GM12878 (cell line): Measurements from ENCODE around the gene ARHGEF3. TPM values are rescaled to one million over a fixed set of nuclear protein-coding genes. Genes with fewer than 3 reads are reported as not detected.

Experiments
- ATAC-seq: fragments of 200-7000 bp; cut with Tn5 transposase; 3 replicates; pipeline ENCODE4 v1.9.1; 2020; ENCODE audit warnings: mild to moderate bottlenecking, moderate library complexity
- BruUV-seq: library from RNA; stranded (reverse); fragments of 400-500 nt; replicated peaks from 2 replicates; lab custom pipeline; 2021; lab: Mats Ljungman, UMichigan
- CTCF ChIA-PET: fragments of 300-600 bp; sonication (Branson Sonifier 250); formaldehyde crosslinking; extraction: SDS; loops from one replicate; lab custom pipeline; 2021; ENCODE audit warnings: inconsistent platforms; lab: Yijun Ruan, JAX
- POLR2A ChIA-PET: fragments of 350-600 bp; formaldehyde crosslinking; extraction: SDS; loops from one replicate; lab custom pipeline; 2021; ENCODE audit warnings: inconsistent platforms; lab: Charles Lee
- RAD21 ChIA-PET: fragments of 300-600 bp; sonication (Branson Sonifier 250); formaldehyde crosslinking; loops from one replicate; lab custom pipeline; 2023; ENCODE audit warnings: antibody characterized with exemption; ENCODE audit not compliant: unreplicated experiment; lab: Charles Lee
- SMC1A ChIA-PET: fragments of 300-600 bp; sonication (Branson Sonifier 250); formaldehyde crosslinking; loops from one replicate; lab custom pipeline; 2023; ENCODE audit not compliant: unreplicated experiment, uncharacterized antibody; lab: Charles Lee
- DNase-seq: peaks from one replicate; pipeline ENCODE4 v3.0.0-alpha.2; 2011; ENCODE audit warnings: low read depth, low spot score
- FAIRE-seq: peaks from 3 replicates; lab custom pipeline; 2011; peaks lifted over from hg19 to GRCh38; lab: Jason Lieb, UNC
- H2AFZ ChIP-seq: 2 replicates; pipeline ENCODE4 v1.6.0; 2011; ENCODE audit warnings: low read depth, low read length, control low read depth; ENCODE audit not compliant: control insufficient read depth
- H3K27ac ChIP-seq: 2 replicates; pipeline ENCODE4 v1.5.1; 2011; ENCODE audit warnings: control low read depth; ENCODE audit not compliant: control insufficient read depth, insufficient read depth
- H3K27me3 ChIP-seq, 2 experiments: replicated peaks in 1 of 2; 2 replicates each; pipeline versions ENCODE4 v1.6.0 to v1.6.1; 2011; ENCODE audit warnings: low read length in 1 of 2; ENCODE audit not compliant: control insufficient read depth in 2 of 2, insufficient read depth in 2 of 2
- H3K36me3 ChIP-seq, 2 experiments: 2 replicates each; pipeline ENCODE4 v1.5.1; 2011; ENCODE audit warnings: low read length in 1 of 2; ENCODE audit not compliant: control insufficient read depth in 2 of 2, insufficient read depth in 2 of 2
- H3K4me1 ChIP-seq: 2 replicates; pipeline ENCODE4 v1.6.1; 2011; ENCODE audit warnings: mild to moderate bottlenecking, low read length, moderate library complexity, mixed read lengths; ENCODE audit not compliant: control insufficient read depth, insufficient read depth
- H3K4me2 ChIP-seq: 2 replicates; pipeline ENCODE4 v1.6.0; 2011; ENCODE audit warnings: control low read depth; ENCODE audit not compliant: control insufficient read depth, insufficient read depth
- H3K4me3 ChIP-seq: fragments of 200-600 bp; sonication (generic); 2 replicates; pipeline ENCODE4 v1.5.1; 2016
- H3K79me2 ChIP-seq: 2 replicates; pipeline ENCODE4 v1.6.0; 2011; ENCODE audit warnings: low read length; ENCODE audit not compliant: control insufficient read depth, insufficient read depth
- H3K9ac ChIP-seq: 2 replicates; pipeline ENCODE4 v1.8.0; 2011; ENCODE audit warnings: low read length, control low read depth, mixed read lengths; ENCODE audit not compliant: control insufficient read depth, insufficient read depth
- H3K9me3 ChIP-seq: replicated peaks from 3 replicates; pipeline ENCODE4 v1.5.1; 2011; ENCODE audit warnings: mild to moderate bottlenecking, low read length; ENCODE audit not compliant: control insufficient read depth, insufficient read depth
- H4K20me1 ChIP-seq: 2 replicates; pipeline ENCODE4 v1.6.0; 2011; ENCODE audit not compliant: control insufficient read depth, insufficient read depth
- BACH1 ChIP-seq: fragments of 450-650 bp; IDR thresholded peaks from 2 replicates; pipeline ENCODE4 v1.6.1; 2017; ENCODE audit warnings: mild to moderate bottlenecking, borderline replicate concordance
- BCL3 ChIP-seq: IDR thresholded peaks from 2 replicates; pipeline ENCODE4 v1.6.1; 2011; ENCODE audit warnings: borderline replicate concordance, low read depth, mild to moderate bottlenecking, moderate library complexity, low read length; ENCODE audit not compliant: insufficient read depth, poor library complexity, severe bottlenecking
- CHD1 ChIP-seq: IDR thresholded peaks from 2 replicates; pipeline ENCODE4 v1.6.1; 2012; ENCODE audit warnings: low read depth, low read length, improper control_type of control experiment
- CHD2 ChIP-seq: IDR thresholded peaks from 2 replicates; pipeline ENCODE4 v1.6.1; 2011; ENCODE audit warnings: low read depth, low read length, improper control_type of control experiment, borderline replicate concordance
- CUX1 ChIP-seq: IDR thresholded peaks from 2 replicates; pipeline ENCODE4 v1.6.1; 2012; ENCODE audit warnings: improper control_type of control experiment, low read depth, low read length; ENCODE audit not compliant: insufficient replicate concordance
- KAT2A ChIP-seq: conservative IDR thresholded peaks from 2 replicates; pipeline ENCODE4 v1.6.1; 2011; ENCODE audit warnings: low read depth, low read length; ENCODE audit not compliant: control insufficient read depth
- MTA2 ChIP-seq: fragments of 450-650 bp; IDR thresholded peaks from 2 replicates; pipeline ENCODE4 v1.6.1; 2016; ENCODE audit warnings: low read depth, mild to moderate bottlenecking, moderate library complexity
- PKNOX1 ChIP-seq: fragments of 450-650 bp; IDR thresholded peaks from 2 replicates; pipeline ENCODE4 v1.6.1; 2016; ENCODE audit warnings: mild to moderate bottlenecking
- PML ChIP-seq: IDR thresholded peaks from 2 replicates; pipeline ENCODE4 v1.6.1; 2012; ENCODE audit warnings: low read length, inconsistent platforms
- POLR2AphosphoS2 ChIP-seq: IDR thresholded peaks from 2 replicates; pipeline ENCODE4 v1.6.1; 2011; ENCODE audit warnings: low read depth, mild to moderate bottlenecking, low read length, improper control_type of control experiment, moderate library complexity
- RCOR1 ChIP-seq: conservative IDR thresholded peaks from 2 replicates; pipeline ENCODE4 v1.6.1; 2012; ENCODE audit warnings: low read depth, low read length, improper control_type of control experiment
- SIX5 ChIP-seq: IDR thresholded peaks from 2 replicates; pipeline ENCODE4 v1.6.1; 2011; ENCODE audit warnings: mild to moderate bottlenecking, low read depth, low read length, moderate library complexity; ENCODE audit not compliant: severe bottlenecking
- TBL1XR1 ChIP-seq: IDR thresholded peaks from 2 replicates; pipeline ENCODE4 v1.6.1; 2012; ENCODE audit warnings: low read depth, low read length, improper control_type of control experiment
- ZNF622 ChIP-seq: fragments of 450-650 bp; IDR thresholded peaks from 2 replicates; pipeline ENCODE4 v1.6.1; 2017; ENCODE audit warnings: mild to moderate bottlenecking, inconsistent platforms
- WGBS: methylation state at CpG from one replicate; pipeline ENCODE4 v1.1.6; 2016; ENCODE audit warnings: low lambda C conversion rate; ENCODE audit not compliant: insufficient replicate concordance, insufficient coverage; ENCODE audit errors: missing lambda C conversion rate; 5-methylcytosine and 5-hydroxymethylcytosine counted together
- in situ Hi-C: fragments of 300-500 bp; cut with MboI; formaldehyde crosslinking; loops from 9 replicates; pipeline ENCODE4 v1.14.3; 2018; ENCODE audit warnings: mixed read lengths
- intact Hi-C: fragments of 100-400 bp; cut with micrococcal nuclease; formaldehyde crosslinking; loops from one replicate; pipeline ENCODE4 v1.14.2; 2022; ENCODE audit not compliant: unreplicated experiment
- polyA plus RNA-seq, 11 experiments: library from polyadenylated mRNA; depleted of rRNA in 4 of 11; unstranded in 6 of 11; stranded (reverse) in 5 of 11; fragments of >200 nt; fragmentation: Nextera tagmentation in 4 of 11; fragmentation: Illumina TruSeq in 1 of 11; extraction: Ambion mirVana in 4 of 11; extraction: Trizol in 1 of 11; gene quantifications; 1 replicate in 1 of 11; 2 replicates in 10 of 11; pipeline versions ENCODE4 v1.2.1 to v1.2.3, GENCODE V29; 2011 to 2016; ENCODE audit warnings: inconsistent platforms in 2 of 11, missing spikeins in 2 of 11, low read depth in 1 of 11
- total RNA-seq, 4 experiments: library from RNA; depleted of rRNA in 3 of 4; stranded (reverse); fragments of >200 nt in 3 of 4; fragmentation: Illumina TruSeq in 1 of 4; extraction: Trizol in 1 of 4; gene quantifications; 2 replicates each; pipeline versions ENCODE4 v1.2.1 to v1.2.3, GENCODE V29; 2013 to 2021

ARHGEF3 gene
- total and polyA plus RNA-seq, 10 of the 15 experiments (the other 5 are each of a cell fraction or from before 2014, with no cell fraction given) = 21.8 to 78.7 (median 56.2) TPM

- in situ Hi-C loops (no loop called here), intact Hi-C loops (no loop called here)
- ChIA-PET SMC1A (interaction anchor here (1.0 to 6.4 kb wide), 5 partner anchors 9 to 173 kb away, joined by 3 to 39 read pairs (median 6); no protein-coding TSS in a partner anchor), RAD21 (interaction anchor here (1.0 kb wide), 1 partner anchor 13 kb away, joined by 3 read pairs; no protein-coding TSS in a partner anchor), CTCF (interaction anchor here (0.9 to 5.0 kb wide), 8 partner anchors 8 to 180 kb away, joined by 3 to 24 read pairs (median 5); partner anchors contain the start of gene ARHGEF3), POLR2A (no interaction called here)
- no peak overlapping the region for H3K9ac ChIP-seq
- no peak overlapping the region for H3K4me3 ChIP-seq
- FAIRE-seq (no peak), ATAC-seq (no peak), DNase-seq (no peak)
- WGBS = 64% methylated on average over 1 of the region's 1 CpG
- no peak overlapping the region for H3K4me2 ChIP-seq
- no peak overlapping the region for H2AFZ ChIP-seq
- BruUV-seq = no TSS peak
- no peaks in the 10 kb centered on the region for H3K9me3 ChIP-seq
- H3K4me1 ChIP-seq = no peaks in the 10 kb centered on the region
- H3K36me3 ChIP-seq = no peaks in the 10 kb centered on the region
- H3K27me3 ChIP-seq = peaks cover 0 to 2% of the 10 kb centered on the region in 2 experiments; a peak in 1 of 4 replicates
- H4K20me1 ChIP-seq = peaks cover 4% of the 10 kb centered on the region
- no peaks in the 10 kb centered on the region for H3K79me2 ChIP-seq
- H3K27ac ChIP-seq = no peak overlapping the region
- no peak for TF ChIP-seq BACH1
- no peak for TF ChIP-seq TBL1XR1
- no peak for TF ChIP-seq KAT2A
- TF ChIP-seq PKNOX1 = no peak
- no peak for TF ChIP-seq RCOR1
- TF ChIP-seq BCL3 = no peak
- no peak for TF ChIP-seq PML
- no peak for TF ChIP-seq MTA2
- no peak for TF ChIP-seq ZNF622
- TF ChIP-seq CHD2 = no peak
- no peak for TF ChIP-seq CHD1
- no peak for TF ChIP-seq CUX1
- TF ChIP-seq SIX5 = no peak
- TF ChIP-seq POLR2AphosphoS2 = no peak
Observed at GRCh38 chr3:56815589-56815988, 13.8 kb upstream of the ARHGEF3 start.
